ENCODE results near the gene MTERF2. TPM values are rescaled to one million over a fixed set of nuclear protein-coding genes. Genes with fewer than 3 reads are reported as not detected.

Gene MTERF2
- total and polyA plus RNA-seq, 10 of the 15 experiments (the other 5 are each of a cell fraction or from before 2014, with no cell fraction given) = 2.1 to 9.8 (median 6.7) TPM

DNA sequence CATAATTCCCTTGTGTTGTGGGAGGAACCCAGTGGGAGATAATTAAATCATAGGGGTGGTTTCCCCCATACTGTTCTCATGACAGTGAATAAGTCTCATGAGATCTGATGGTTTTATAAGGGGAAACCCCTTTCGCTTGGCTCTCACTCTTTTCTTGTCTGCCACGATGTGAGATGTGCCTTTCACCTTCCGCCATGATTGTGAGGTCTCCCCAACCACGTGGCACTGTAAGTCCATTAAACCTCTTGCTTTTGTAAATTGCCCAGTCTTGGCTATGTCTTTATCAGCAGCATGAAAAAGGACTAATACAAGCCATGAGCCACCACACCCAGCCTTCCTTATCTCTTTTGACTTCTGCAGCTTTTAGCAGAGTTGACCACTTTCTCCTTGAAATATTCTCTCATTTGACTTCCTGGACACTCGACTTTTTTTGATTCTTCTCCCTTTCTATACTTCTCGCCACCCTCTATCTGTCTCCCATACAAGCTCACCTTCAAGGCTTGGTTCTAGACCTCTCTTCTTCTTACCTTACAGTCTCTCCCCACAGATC lies 2.3 kb downstream of the MTERF2 start:
- TF ChIP-seq NBN (IDR thresholded peaks at IDR 0.05) (no peak), BCLAF1 (IDR thresholded peaks at IDR 0.05) (no peak), POLR2A (IDR thresholded peaks at IDR 0.05; ENCODE audit: low read depth, low read length) (no peak), BHLHE40 (IDR thresholded peaks at IDR 0.05; ENCODE audit: borderline replicate concordance in 1 of 2, low read depth in 2 of 2, low read length in 1 of 2) (no peak), ETV6 (conservative IDR thresholded peaks at IDR 0.05 in 1 of 2, IDR thresholded peaks at IDR 0.05 in 1 of 2; ENCODE audit: borderline replicate concordance in 1 of 2, low read depth in 1 of 2) (no peak), CBX3 (IDR thresholded peaks at IDR 0.05; ENCODE audit: borderline replicate concordance, low read depth) (no peak), RCOR1 (conservative IDR thresholded peaks at IDR 0.05; ENCODE audit: low read depth, low read length) (no peak), CBFB (IDR thresholded peaks at IDR 0.05; ENCODE audit: low read depth) (no peak), ZNF622 (IDR thresholded peaks at IDR 0.05) (no peak), ZNF217 (IDR thresholded peaks at IDR 0.05) (no peak), EGR1 (IDR thresholded peaks at IDR 0.05; ENCODE audit: borderline replicate concordance in 1 of 2, low read depth in 2 of 2, low read length in 2 of 2) (no peak), KLF5 (IDR thresholded peaks at IDR 0.05; ENCODE audit: partially characterized antibody) (no peak), ZNF24 (IDR thresholded peaks at IDR 0.05) (no peak), JUND (IDR thresholded peaks at IDR 0.05; ENCODE audit: low read depth, low read length) (no peak), SIN3A (IDR thresholded peaks at IDR 0.05; ENCODE audit: low read depth, low read length) (no peak), CREB1 (IDR thresholded peaks at IDR 0.05; ENCODE audit: low read depth) (no peak), ZNF274 (IDR thresholded peaks at IDR 0.05; ENCODE audit: insufficient read depth, insufficient read length) (no peak), SUPT20H (IDR thresholded peaks at IDR 0.05; ENCODE audit: borderline replicate concordance, control insufficient read depth, low read depth, low read length) (no peak), HCFC1 (IDR thresholded peaks at IDR 0.05; ENCODE audit: low read length) (no peak)
- TF ChIP-seq, protein P1, sequence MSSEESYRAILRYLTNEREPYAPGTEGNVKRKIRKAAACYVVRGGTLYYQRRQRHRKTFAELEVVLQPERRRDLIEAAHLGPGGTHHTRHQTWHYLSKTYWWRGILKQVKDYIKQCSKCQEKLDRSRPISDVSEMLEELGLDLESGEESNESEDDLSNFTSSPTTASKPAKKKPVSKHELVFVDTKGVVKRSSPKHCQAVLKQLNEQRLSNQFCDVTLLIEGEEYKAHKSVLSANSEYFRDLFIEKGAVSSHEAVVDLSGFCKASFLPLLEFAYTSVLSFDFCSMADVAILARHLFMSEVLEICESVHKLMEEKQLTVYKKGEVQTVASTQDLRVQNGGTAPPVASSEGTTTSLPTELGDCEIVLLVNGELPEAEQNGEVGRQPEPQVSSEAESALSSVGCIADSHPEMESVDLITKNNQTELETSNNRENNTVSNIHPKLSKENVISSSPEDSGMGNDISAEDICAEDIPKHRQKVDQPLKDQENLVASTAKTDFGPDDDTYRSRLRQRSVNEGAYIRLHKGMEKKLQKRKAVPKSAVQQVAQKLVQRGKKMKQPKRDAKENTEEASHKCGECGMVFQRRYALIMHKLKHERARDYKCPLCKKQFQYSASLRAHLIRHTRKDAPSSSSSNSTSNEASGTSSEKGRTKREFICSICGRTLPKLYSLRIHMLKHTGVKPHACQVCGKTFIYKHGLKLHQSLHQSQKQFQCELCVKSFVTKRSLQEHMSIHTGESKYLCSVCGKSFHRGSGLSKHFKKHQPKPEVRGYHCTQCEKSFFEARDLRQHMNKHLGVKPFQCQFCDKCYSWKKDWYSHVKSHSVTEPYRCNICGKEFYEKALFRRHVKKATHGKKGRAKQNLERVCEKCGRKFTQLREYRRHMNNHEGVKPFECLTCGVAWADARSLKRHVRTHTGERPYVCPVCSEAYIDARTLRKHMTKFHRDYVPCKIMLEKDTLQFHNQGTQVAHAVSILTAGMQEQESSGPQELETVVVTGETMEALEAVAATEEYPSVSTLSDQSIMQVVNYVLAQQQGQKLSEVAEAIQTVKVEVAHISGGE (CRISPR knock-in tag; IDR thresholded peaks at IDR 0.05) = no peak
- no peak overlapping the region for H3K4me3 ChIP-seq
- no peaks in the 10 kb centered on the region for H3K9me3 ChIP-seq (replicated peaks; ENCODE audit: control insufficient read depth, insufficient read depth, low read length)
- H3K4me2 ChIP-seq (ENCODE audit: control insufficient read depth, insufficient read depth) = no peak overlapping the region
- no peaks in the 10 kb centered on the region for H4K20me1 ChIP-seq (ENCODE audit: control insufficient read depth, insufficient read depth)
- POLR2A ChIA-PET = interaction anchor here (0.8 kb wide), 1 partner anchor 13 kb away, joined by 3 read pairs; no protein-coding TSS in a partner anchor
- H2AFZ ChIP-seq (ENCODE audit: control insufficient read depth, low read depth, low read length) = no peak overlapping the region
- H3K4me1 ChIP-seq (ENCODE audit: control insufficient read depth, insufficient read depth, low read length) = 0 out of 2 replicates have a peak, but pooled peaks cover 5% of the 10 kb centered on the region
- no TSS peak for BruUV-seq (replicated peaks)
- ATAC-seq (no peak), FAIRE-seq (no peak), DNase-seq (ENCODE audit: low read depth, low spot score) (no peak)
- H3K27me3 ChIP-seq (replicated peaks in 1 of 2; ENCODE audit: control insufficient read depth in 2 of 2, insufficient read depth in 2 of 2, low read length in 1 of 2) = no peaks in the 10 kb centered on the region
- intact Hi-C loops (cut with micrococcal nuclease; ENCODE audit: unreplicated experiment) (no loop called here), in situ Hi-C loops (cut with MboI) (no loop called here)
- SMC1A ChIA-PET (ENCODE audit: uncharacterized antibody, unreplicated experiment) = interaction anchor here (1.3 to 1.7 kb wide), 4 partner anchors 9 to 28 kb away, joined by 3 to 6 read pairs (median 4); no protein-coding TSS in a partner anchor
- CTCF ChIA-PET = interaction anchor here (1.6 kb wide), 1 partner anchor 14 kb away, joined by 3 read pairs; no protein-coding TSS in a partner anchor
- RAD21 ChIA-PET (ENCODE audit: unreplicated experiment) = no interaction called here
- peaks cover 4% of the 10 kb centered on the region for H3K79me2 ChIP-seq (ENCODE audit: control insufficient read depth, insufficient read depth, low read length)
- WGBS (ENCODE audit: insufficient coverage, insufficient replicate concordance, low lambda C conversion rate, missing lambda C conversion rate) = 76% methylated on average over 6 of the region's 6 CpGs
- H3K9ac ChIP-seq (ENCODE audit: control insufficient read depth, insufficient read depth, low read length) = no peak overlapping the region
- no peaks in the 10 kb centered on the region for H3K36me3 ChIP-seq (ENCODE audit: control insufficient read depth in 2 of 2, insufficient read depth in 2 of 2, low read length in 1 of 2)
- H3K27ac ChIP-seq (ENCODE audit: control insufficient read depth, insufficient read depth) = no peak overlapping the region

Data from GM12878 (cell line).